ENCODE measurements around the gene RPS6KA2.
"Not testable (repeated sequence)": the region's sequence is repeated elsewhere in the genome, so short reads cannot be mapped to it uniquely, and the experiment has no call there.

Gene RPS6KA2

DNA sequence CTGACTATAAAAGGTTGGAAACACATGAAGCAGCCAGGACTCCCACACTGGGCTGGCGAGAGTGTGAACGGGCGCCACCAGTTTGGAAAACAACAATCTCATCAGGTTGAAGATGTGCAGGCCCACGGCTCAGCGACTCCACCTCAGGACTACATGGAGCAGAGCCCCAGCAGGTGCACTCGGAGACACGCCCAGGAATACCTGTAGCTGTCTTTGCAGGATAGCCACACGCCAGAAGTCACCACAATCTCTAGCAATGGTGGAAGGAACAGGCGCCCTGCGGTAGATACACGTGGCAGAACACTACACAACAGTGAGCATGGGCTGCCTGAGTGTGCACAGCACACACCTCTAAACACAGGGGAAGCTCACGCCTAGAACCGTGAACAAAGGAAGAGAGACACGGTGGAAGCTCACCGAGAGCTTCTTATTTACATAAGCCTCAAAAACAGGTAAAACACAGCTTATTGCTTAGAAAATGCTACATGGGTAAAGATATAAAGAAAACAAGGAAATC lies 28.7 kb upstream of the RPS6KA2 start:
- no peak for DNase-seq

DNA sequence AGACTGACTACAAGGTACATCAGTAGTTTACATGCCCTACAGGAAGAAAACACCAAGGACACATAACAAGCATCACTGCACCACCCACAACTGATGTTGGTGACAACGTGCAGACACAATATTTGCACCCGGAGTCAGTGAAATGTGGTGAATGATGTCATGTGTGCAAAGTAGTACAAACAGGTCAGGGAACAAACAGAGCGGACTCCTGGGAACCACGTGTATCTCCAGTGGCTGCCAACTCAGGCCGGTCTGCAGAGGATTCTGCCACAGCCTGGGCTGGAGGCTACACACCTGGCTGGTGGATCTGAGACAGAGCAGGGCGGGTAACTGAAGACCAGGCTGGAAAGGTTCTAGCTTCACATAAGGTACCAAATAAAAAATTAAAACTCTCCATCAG lies 28.2 kb upstream of the RPS6KA2 start:
- DNase-seq = no peak

DNA sequence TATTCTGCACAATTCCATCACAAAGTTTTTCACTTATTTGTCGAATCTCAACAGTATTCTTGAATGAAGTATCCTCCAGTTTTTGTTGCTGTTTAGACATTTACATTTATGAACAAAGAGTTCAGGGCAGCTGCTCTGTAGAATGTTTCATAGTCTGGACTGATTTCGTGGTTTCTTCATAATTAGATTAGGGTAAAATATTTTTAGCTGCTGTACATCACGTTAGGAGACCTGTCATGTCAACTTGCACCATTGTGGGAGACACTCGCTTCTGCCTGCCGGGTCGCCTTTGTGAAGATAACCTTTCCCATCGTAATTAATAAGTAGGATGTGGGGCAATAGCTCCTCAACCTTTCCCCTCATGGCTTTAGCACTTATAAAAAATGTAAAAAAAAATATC lies 27.5 kb upstream of the RPS6KA2 start:
- DNase-seq = no peak

DNA sequence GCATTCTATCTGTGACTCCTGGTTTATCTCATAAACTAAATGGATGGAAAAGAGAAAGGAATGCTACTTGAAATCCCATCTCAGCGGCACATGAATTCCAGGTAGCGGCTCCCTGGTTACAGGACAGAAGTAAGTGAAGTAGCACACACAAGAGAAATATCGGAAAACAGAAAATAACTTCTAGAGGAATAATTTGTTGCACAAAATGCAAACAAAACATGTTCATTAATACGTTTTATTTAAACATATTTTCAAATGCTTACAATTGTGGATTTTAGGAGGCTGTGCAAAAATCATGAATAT lies 26.5 kb upstream of the RPS6KA2 start:
- no peak for DNase-seq

DNA sequence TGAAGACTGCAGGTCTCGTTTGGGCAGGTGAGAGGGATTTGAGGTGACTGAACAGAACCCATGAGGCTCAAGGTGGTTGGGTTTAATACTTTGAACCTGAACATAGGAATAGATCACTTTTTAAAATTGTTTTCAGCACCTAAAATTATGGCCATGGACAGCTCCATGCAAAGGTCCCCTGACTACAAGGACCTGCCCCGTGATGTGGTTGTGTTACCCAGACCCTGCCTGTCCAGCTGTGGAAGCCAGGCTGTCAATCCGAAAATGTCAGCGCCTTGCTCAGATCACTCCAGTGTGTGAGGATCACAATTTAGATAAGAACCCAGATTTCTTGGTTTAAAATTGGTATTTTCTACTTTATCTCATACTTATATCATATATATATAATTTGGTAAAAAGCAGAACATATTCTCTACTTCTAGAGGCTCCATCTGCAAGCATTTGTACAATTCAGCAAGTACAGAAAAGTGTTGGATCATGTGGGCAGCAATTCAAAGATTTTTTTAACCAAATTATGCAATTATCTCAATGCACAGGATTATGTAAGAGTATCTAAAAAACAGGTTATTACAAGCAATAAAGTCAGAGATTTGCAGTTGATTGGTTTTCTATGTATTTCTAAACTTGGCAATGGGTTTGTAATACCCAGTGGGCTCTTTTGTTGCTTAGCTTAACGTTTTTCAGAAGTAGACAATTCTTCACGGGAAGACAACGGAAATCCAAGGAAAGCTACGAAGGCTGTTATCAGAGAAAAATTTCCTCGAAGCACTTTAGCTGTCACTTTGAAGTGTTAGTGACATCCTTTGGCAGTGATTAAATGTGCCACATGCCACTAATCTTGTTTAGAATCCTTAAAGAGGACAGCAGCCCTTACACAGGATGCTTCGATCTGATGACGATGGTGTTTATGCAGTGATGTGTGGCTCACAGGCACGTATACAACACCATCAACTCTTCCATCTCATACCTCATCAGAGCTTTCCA lies 24.1 kb upstream of the RPS6KA2 start:
- DNase-seq = no peak

DNA sequence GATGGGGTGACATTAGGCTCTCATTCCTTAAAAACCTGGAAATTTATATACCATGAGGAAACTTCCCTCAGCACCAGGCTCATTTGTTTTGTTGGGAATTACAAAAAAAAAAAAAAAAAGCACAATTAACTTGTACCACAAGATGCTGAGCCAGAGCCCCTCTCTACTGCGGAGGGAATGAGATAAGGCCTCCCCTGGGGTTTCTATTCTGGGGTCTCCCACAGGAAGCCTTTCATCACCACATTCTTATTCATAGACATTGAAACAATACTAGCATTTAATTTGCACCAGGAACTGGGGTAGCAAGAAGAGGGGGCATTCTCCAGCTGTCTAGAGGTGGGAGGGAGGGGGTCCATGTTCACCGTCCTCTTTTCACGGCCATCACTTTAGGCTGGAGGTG lies 23.0 kb upstream of the RPS6KA2 start:
- DNase-seq = no peak

DNA sequence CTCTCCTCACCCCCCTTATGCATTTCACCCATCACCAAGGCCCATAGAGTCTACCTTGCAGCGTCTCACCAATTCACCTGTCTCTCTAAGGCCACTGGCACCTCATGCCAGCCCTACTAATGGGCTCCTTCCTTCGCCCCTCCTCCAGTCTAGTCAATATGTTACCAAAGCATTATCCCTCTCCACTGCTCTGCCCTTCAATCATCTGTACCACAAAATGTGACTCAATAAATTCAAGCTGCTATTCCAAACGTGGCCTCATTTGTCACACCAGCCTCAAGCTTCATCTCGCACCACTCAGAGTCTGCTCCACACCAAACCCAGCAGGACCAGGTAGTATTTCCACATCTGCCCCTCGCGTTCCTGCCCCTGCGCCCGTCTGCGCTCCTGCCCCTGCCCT lies 21.8 kb upstream of the RPS6KA2 start:
- DNase-seq = no peak

DNA sequence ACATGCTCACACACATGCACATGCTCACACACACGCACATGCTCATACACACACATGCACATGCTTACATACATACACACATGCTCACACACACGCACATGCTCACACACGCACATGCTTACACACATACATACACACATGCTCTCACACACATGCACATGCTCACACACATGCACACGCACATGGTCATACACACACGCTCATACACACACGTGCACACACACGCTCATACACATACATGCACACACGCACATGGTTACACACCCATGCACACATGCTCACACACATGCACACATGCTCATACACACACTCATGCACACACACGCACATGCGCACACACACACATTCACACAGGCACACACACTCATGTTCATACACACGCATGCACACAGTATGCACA lies 20.8 kb upstream of the RPS6KA2 start:
- DNase-seq = no peak

DNA sequence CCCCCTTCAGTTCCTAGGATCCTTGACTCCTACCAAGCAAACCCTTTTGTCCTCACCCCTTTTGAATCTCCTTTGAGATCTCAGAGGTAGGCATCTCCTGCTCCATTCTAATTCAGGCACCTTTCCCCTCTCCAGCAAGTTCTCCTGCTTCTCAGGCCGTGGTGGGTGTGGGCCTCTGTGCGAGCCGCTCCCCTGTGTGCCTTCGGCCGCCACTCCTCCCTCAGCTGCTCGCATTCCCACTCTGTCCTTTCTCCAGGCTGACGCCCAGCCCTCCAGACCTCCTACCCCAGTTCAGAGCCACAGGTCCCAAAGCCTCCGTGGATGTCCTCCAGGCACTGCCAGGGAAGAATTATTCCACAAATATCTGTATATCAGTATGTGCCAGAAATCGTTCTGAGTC lies 19.7 kb upstream of the RPS6KA2 start:
- no peak for DNase-seq

DNA sequence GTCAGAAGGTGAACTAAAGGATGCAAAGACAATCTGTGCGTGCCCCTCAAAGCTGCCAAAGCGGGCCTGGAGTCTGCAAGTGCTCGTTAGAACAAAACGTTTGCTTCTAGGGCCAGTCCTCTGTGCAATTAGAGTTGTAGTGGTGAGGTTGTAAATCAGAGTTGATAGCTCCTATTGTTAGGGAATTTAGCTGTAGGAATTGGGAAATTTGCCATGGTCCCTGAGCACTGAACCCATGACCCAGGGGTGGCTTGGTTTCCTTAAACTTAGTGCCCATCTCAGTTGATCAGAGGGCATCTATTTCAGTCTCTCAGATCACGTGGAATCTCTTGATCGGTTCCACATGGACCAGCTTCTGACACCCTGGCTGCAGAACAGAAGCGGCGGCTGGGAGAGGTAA lies 18.8 kb upstream of the RPS6KA2 start:
- DNase-seq = no peak

DNA sequence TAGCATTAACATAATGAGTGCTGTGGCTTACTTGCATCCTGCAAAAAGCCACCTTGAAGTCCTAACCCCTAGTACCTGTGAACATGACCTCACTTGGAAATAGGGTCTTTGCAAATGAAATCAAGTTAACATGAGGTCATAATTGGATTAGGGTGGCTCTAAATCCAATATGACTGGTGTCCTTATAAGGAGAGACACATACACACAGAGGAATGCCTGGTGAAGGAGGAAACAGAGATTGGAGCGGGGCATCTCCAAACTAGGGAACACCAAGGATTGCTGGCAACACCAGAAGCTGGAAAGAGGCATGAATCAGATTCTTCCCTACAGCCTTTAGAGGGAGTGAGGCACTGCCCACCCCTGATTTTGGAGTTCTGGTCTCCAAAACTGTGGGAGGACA lies 17.6 kb upstream of the RPS6KA2 start:
- no peak for DNase-seq

DNA sequence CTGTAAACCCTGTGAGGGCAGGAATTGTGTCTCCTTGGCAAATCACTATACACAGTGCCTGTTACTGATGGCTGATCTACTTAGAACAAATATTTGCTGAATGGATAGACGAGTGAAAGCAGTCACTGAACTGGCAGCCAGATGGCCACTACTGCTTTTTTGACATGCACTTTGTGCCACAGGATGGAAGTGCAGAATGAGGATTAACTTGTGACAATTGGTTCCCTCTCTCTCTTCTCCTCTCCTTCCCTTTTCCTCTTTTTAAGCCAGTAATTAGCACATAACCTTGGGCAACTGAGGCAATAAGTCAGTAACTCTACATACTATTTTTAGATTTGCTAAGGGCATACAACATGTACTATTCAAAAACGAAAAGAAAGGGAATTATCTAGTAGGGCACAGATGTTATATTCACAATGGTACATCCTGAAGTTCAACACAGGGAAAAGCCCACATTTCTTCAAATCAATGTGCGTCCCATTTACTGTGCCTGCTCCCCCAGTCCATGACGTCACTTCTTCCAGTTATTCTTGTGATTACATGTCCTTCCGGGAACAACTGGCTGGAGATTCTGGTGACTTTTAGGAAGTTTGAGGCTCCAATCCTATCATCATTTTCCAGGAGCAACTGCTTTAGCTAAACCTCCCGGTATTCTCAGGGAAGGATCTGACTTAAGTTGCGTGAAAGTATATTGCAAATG lies 17.0 kb upstream of the RPS6KA2 start:
- DNase-seq = no peak

DNA sequence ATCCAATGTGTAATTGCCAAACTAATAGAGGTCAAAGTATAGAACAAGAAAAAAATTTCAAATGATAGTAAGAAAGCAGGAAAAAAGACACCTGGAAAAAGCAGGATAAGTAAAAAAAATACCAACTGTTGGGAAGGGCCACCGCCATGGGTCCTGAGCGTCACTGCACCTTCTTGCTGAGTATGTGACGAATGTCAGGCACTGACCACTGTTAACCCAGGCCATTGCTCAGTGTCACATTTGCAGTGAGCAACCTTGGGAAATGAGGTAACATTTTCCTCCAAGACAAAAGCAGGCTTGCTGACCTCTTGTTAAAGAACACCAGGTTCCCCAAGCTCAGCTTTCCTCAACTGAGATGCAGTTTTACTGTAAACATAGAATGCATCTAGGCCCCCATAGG lies 15.6 kb upstream of the RPS6KA2 start:
- DNase-seq = no peak

DNA sequence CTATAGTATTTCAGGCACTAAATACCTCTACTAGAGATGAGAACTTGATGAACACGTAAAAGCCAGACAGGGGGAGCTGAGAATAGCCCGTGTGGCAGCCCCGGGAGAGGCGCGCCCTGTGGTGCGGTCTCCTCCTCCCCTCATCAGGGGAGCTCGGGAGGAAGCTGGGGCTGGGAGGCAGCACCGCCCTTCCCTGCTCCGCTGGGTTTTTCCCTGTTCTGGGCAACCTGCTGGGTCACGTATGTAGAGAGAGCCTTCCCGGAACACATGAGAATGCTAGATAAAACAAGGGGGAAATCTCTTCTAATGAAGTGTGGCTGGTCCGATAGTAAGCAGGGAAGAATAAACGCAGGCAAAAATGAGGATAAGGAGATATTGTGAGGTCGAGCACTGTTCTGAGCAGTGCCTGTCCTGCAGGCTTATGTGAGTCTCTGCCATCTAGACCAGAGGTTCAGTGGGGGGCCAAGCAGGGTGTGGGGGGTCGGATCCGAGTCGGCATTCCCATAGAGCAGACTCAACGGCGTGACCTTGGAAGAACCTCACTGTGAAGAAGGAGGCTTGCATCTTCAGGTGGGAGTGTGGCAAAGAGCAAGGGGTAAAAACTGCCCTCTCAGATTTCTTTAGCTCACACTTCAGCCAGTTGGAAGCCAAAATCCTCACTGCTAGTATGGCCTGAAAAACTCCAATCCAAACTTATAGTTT lies 13.4 kb upstream of the RPS6KA2 start:
- DNase-seq = peak; percentile 21

DNA sequence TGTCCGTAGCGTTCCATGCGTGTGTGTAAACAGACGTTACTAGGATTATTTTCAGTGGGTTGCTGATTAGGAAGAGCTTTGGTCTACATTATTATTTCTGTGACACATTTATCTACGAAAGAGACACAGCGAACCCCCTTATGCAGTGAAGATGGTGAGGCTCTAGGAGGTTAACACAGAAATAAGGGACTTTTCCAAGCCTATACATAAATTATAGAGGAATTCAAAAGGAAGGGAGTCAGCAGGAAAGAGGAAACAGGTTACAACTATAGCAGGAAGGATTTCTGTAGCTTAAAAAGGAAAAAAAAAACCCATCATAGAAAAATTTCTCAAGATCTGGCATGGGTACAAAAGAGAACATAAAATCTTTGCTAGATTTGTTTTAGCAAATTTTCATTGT lies 12.9 kb upstream of the RPS6KA2 start:
- no peak for DNase-seq

DNA sequence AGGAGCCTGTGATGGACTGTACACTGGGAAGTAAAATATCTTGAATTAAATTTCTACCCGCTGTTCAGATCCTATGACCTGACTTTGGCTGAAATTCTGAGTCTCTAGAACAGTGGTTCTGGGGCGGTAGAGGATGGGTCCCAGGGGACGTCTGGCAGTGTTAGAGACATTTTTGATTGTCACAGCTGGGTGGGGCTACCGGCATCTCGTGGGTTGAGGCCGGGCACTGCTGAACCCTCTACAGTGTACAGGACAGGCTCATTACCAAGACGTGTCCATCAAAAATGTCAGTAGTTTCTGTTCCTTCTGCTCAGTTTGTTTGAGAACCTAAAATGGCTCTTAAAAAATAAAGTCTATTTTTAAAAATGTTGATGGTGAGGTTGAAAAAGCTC lies 11.5 kb upstream of the RPS6KA2 start:
- DNase-seq = no peak

DNA sequence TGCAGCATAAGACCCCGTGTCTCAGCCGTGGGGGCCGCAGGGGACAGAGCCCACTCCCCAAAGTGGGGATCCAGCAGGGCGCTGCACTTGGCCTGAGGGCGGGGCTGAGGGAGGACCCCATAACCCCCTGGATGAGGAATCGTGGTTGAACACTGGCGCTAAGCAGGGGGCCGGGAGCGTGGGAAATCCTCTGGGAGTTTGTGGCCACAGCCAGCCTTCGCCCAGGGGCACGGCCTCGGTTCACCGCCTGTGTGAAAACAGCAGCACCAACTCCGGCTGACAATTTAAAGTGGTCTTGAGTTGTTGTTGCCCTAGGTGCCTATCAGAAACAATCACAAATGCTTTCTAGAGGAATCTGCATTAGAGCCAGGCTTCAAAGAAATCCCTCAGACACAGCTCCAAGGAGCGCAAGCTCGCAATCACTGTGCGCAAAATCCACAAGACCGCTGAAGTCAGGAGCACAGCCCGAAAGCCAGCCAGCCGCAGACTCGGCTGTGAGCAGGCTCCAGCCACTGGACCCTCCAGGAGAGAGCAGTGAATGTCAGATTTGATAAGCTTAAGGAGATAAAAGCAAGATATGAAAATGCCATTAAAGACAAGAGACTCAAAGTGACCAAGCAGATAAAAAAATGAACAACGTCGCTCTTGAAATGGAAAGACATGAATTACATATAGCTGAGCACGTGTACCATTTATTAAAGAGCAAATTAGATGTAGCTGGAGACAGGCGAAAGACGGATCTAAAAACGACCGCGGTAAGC lies 10.9 kb upstream of the RPS6KA2 start:
- no peak for DNase-seq

DNA sequence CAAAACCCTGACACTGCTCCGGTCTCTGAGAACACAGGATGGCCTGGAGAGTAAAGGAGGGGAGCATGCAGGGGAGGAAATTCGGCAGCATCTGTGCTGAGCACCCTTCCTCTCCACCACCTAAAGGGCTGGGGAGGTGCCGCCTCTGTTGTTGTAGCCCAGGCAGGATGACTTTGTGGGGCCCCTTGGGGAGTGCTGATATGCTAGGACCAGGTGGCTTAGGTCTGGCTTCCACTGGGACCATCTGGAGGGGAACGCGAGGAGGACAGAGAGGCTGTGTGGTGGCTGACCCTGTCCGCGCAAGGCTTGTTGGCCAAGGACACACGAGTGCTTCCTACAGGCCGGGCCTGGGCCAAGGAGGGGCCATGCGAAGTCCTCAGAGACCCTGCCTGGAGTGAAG lies 9.9 kb upstream of the RPS6KA2 start:
- DNase-seq = no peak

DNA sequence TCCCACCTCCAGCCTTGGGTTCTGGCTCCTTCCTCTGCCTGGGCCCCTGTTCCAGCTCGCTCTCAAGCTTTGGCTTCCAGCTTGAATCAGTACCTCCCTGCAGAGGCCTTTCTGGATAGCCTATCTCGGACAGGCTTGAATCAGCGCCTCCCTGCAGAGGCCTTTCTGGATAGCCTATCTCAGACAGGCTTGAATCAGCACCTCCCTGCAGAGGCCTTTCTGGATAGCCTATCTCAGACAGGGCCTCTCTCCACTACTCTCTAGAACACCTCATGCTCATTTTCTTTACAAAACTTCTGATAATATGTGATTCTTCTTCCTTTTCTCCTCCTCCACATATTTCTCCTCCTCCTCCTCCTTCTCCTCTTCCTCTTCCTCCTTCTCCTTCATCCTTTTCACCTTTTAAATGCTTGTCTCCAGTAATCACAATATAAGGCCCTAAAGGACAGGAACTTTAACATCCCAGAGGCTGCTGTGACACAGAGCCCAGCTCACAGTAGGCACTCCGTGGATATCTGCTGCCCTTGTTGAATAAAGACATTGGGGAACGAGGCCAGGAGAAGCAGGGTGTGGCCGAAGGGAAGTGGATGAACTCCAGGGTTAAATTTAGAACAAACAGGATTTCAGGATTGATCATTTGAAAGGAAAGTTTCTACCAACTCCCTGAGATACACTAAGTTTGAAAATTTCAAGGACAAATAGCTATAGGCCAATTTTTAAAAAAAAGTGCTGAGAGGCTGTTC lies 9.3 kb upstream of the RPS6KA2 start:
- DNase-seq = no peak

DNA sequence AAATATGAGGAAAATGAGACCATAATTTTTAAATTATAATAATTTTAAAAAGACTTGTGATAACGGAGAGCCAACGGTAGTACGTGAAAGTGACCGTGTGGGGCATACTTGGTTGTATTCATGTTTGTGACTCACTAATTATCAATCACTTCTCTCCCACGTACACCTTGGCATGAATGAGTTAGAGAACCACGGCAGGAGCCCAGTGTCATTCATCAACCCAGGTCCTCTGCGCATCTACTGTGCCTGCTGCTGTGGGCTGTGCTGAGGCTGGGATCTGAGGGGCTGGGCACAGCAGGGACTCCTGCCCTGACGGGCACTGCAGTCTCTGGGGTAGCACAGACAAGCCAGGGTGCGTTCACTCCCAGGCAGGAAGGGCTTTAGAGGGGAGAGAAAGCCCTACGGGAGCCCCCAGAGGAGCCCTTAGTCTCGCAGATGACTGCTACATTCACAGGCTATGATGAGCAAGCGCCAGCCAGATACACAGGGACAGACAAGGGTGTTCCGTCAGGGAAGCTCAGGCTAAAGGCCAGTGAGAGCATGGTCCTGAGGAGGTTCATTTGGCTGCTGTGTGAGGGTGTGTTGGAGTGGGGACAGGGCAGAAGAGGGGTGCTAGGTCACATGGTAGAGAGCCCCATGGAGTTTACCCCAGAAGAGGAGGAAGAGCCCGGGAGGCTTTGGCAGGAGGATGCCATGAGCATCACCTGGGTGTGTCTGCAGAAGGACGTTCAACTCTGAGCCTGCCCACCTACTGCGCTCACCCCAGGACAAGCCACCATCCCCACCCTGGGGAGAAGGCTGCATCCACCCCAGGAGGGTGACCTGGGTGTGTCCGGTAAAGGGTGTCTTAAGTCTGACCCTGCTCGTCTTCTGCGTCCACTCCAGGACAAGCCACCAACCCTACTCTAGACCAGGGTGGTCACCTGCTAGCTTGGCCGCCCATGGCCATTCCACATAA lies 8.2 kb upstream of the RPS6KA2 start:
- no peak for DNase-seq

DNA sequence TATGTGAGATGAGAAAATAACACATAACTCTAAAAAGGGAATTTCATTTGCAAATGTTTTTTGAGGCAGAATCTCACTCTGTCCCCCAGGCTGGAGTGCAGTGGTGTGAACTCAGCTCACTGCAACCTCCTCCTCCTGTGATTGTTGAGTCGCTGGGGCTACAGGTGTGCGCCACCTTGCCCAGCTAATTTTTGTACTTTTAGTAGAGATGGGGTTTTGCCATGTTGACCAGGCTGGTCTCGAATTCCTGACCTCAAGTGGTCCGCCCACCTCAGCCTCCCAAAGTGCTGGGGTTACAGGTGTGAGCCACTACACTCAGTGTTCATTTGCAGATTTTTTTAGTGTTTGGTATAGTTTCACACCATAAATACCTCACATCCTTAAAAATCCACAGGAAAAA lies 7.5 kb upstream of the RPS6KA2 start:
- not testable (repeated sequence) for DNase-seq

Data from hematopoietic multipotent progenitor cell treated with erythropoietin and hydrocortisone succinate and interleukin-3 and kit ligand, for 6 days (in vitro differentiated cells).